Effector memory CD8-positive, alpha-beta T cell (primary cell): ENCODE data around the gene PLEKHG3.

Experiments
- ATAC-seq: fragments of 150-1000 bp; cut with Tn5 transposase; replicated peaks from 2 replicates; pipeline ENCODE4 v1.10.0; 2021; ENCODE audit warnings: mild to moderate bottlenecking, moderate library complexity
- DNase-seq, 3 experiments: peaks; one replicate each; pipeline ENCODE4 v3.0.0; 2021
- H3K27ac Mint-ChIP-seq, 2 donors: one replicate each; pipeline ENCODE4 v1.8.0; 2022; ENCODE audit warnings: mild to moderate bottlenecking in 2 of 2, mixed read lengths in 2 of 2, moderate library complexity in 2 of 2
- H3K27me3 Mint-ChIP-seq, 2 donors: one replicate each; pipeline ENCODE4 v1.8.0; 2022; ENCODE audit warnings: mixed read lengths in 2 of 2
- H3K36me3 Mint-ChIP-seq: one replicate; pipeline ENCODE4 v1.8.0; 2022; ENCODE audit warnings: mild to moderate bottlenecking, moderate library complexity, mixed read lengths; ENCODE audit not compliant: insufficient read depth
- H3K4me1 Mint-ChIP-seq, 2 donors: one replicate each; pipeline ENCODE4 v1.8.0; 2022; ENCODE audit warnings: low read depth in 2 of 2, mixed read lengths in 2 of 2
- H3K4me3 Mint-ChIP-seq, 2 donors: one replicate each; pipeline ENCODE4 v1.8.0; 2022; ENCODE audit warnings: mild to moderate bottlenecking in 2 of 2, mixed read lengths in 2 of 2, moderate library complexity in 2 of 2
- H3K9me3 Mint-ChIP-seq, 2 donors: one replicate each; pipeline ENCODE4 v1.8.0; 2022; ENCODE audit warnings: mixed read lengths in 2 of 2

The PLEKHG3 gene

GRCh38 chr14:64705381-64706118, 1.3 kb downstream of the PLEKHG3 start:
- H3K27ac Mint-ChIP-seq, result peak overlapping the region; percentile 55 to 91
- DNase-seq (no peak), ATAC-seq (peak; percentile 42)
- peaks cover 56 to 57% of the 10 kb centered on the region in 2 donors for H3K4me1 Mint-ChIP-seq
- H3K36me3 Mint-ChIP-seq, result peaks cover 8% of the 10 kb centered on the region
- no peaks in the 10 kb centered on the region for H3K9me3 Mint-ChIP-seq
- H3K27me3 Mint-ChIP-seq, result peaks cover 17 to 25% of the 10 kb centered on the region in 2 donors
- peak overlapping the region; percentile 79 to 85 for H3K4me3 Mint-ChIP-seq

- Mint-ChIP-seq H3K9me3 (no peaks in the 10 kb centered on the region), H3K36me3 (peaks cover 8% of the 10 kb centered on the region), H3K27ac (peak overlapping the region; percentile 55 to 91), H3K4me1 (peaks cover 57 to 60% of the 10 kb centered on the region in 2 donors), H3K4me3 (peak overlapping the region; percentile 79 to 85), H3K27me3 (peaks cover 17 to 25% of the 10 kb centered on the region in 2 donors)
- no peak for ATAC-seq
- no peak for DNase-seq
Measured at GRCh38 chr14:64706119-64706592, 1.9 kb downstream of the PLEKHG3 start.

GRCh38 chr14:64706593-64707193, 2.5 kb downstream of the PLEKHG3 start:
- peak overlapping the region; percentile 79 to 85 for H3K4me3 Mint-ChIP-seq
- no peak for ATAC-seq
- H3K9me3 Mint-ChIP-seq, result no peaks in the 10 kb centered on the region
- peaks cover 17 to 25% of the 10 kb centered on the region in 2 donors for H3K27me3 Mint-ChIP-seq
- H3K4me1 Mint-ChIP-seq, result peaks cover 60% of the 10 kb centered on the region in 2 donors
- peak overlapping the region; percentile 26 to 90 for H3K27ac Mint-ChIP-seq
- peaks cover 13% of the 10 kb centered on the region for H3K36me3 Mint-ChIP-seq
- no peak for DNase-seq

GRCh38 chr14:64707661-64708060, 3.4 kb downstream of the PLEKHG3 start:
- ATAC-seq (peak; percentile 46), DNase-seq (no peak)
- H3K4me1 Mint-ChIP-seq, result peaks cover 59 to 62% of the 10 kb centered on the region in 2 donors
- peak overlapping the region; percentile 50 to 85 for H3K4me3 Mint-ChIP-seq
- H3K9me3 Mint-ChIP-seq, result peaks cover 0 to 3% of the 10 kb centered on the region in 2 donors
- peaks cover 15% of the 10 kb centered on the region for H3K36me3 Mint-ChIP-seq
- peak overlapping the region; percentile 90 to 95 for H3K27ac Mint-ChIP-seq
- H3K27me3 Mint-ChIP-seq, result peaks cover 13 to 22% of the 10 kb centered on the region in 2 donors

- Mint-ChIP-seq H3K27me3 (peaks cover 6 to 19% of the 10 kb centered on the region in 2 donors), H3K27ac (peak overlapping the region; percentile 90 to 95), H3K4me3 (peak overlapping the region; percentile 50 to 85), H3K36me3 (peaks cover 17% of the 10 kb centered on the region), H3K9me3 (peaks cover 1 to 10% of the 10 kb centered on the region in 2 donors), H3K4me1 (peaks cover 59 to 62% of the 10 kb centered on the region in 2 donors)
- ATAC-seq (peak; percentile 56), DNase-seq (peak in 2 of 3 experiments; percentile 25 to 27)
Measured at GRCh38 chr14:64708148-64709004, 4.2 kb downstream of the PLEKHG3 start.

- Mint-ChIP-seq H3K36me3 (peaks cover 17% of the 10 kb centered on the region), H3K9me3 (peaks cover 1 to 11% of the 10 kb centered on the region in 2 donors), H3K4me1 (peaks cover 58 to 59% of the 10 kb centered on the region in 2 donors), H3K27me3 (peaks cover 0 to 14% of the 10 kb centered on the region in 2 donors), H3K4me3 (peak overlapping the region; percentile 50 to 85), H3K27ac (peak overlapping the region; percentile 90 to 95)
- DNase-seq, result no peak
- no peak for ATAC-seq
Measured at GRCh38 chr14:64709126-64709525, 4.9 kb downstream of the PLEKHG3 start.

- peaks cover 9% of the 10 kb centered on the region for H3K36me3 Mint-ChIP-seq
- no peak for ATAC-seq
- H3K4me3 Mint-ChIP-seq, result no peak overlapping the region
- no peak for DNase-seq
- peaks cover 0 to 5% of the 10 kb centered on the region in 2 donors for H3K27me3 Mint-ChIP-seq
- H3K9me3 Mint-ChIP-seq, result peaks cover 1 to 11% of the 10 kb centered on the region in 2 donors
- peaks cover 66 to 68% of the 10 kb centered on the region in 2 donors for H3K4me1 Mint-ChIP-seq
- H3K27ac Mint-ChIP-seq, result peak overlapping the region; percentile 59 to 95
Measured at GRCh38 chr14:64711039-64711438, 6.8 kb downstream of the PLEKHG3 start.

- DNase-seq (no peak), ATAC-seq (no peak)
- Mint-ChIP-seq H3K4me3 (peak overlapping the region; percentile 16 to 60), H3K27me3 (peaks cover 0 to 5% of the 10 kb centered on the region in 2 donors), H3K4me1 (peaks cover 70% of the 10 kb centered on the region in 2 donors), H3K36me3 (peaks cover 12% of the 10 kb centered on the region), H3K27ac (peak overlapping the region; percentile 92 to 95), H3K9me3 (peaks cover 1 to 11% of the 10 kb centered on the region in 2 donors)
Measured at GRCh38 chr14:64713677-64714076, 9.5 kb downstream of the PLEKHG3 start.

GRCh38 chr14:64714432-64715025, 10.3 kb downstream of the PLEKHG3 start:
- Mint-ChIP-seq H3K9me3 (peaks cover 1 to 11% of the 10 kb centered on the region in 2 donors), H3K4me3 (peak overlapping the region; percentile 16 to 60), H3K27ac (peak overlapping the region in 1 of 2 donors; percentile 92), H3K27me3 (peaks cover 0 to 5% of the 10 kb centered on the region in 2 donors), H3K4me1 (peaks cover 65 to 66% of the 10 kb centered on the region in 2 donors), H3K36me3 (peaks cover 15% of the 10 kb centered on the region)
- DNase-seq, result no peak
- ATAC-seq, result peak; percentile 62

GRCh38 chr14:64715146-64715627, 11.0 kb downstream of the PLEKHG3 start:
- Mint-ChIP-seq H3K4me3 (peak overlapping the region in 1 of 2 donors; percentile 60), H3K27me3 (peaks cover 0 to 5% of the 10 kb centered on the region in 2 donors), H3K4me1 (peaks cover 67 to 71% of the 10 kb centered on the region in 2 donors), H3K27ac (peak overlapping the region; percentile 47 to 92), H3K9me3 (peaks cover 1 to 11% of the 10 kb centered on the region in 2 donors), H3K36me3 (peaks cover 15% of the 10 kb centered on the region)
- no peak for ATAC-seq
- DNase-seq, result no peak

- peaks cover 1 to 11% of the 10 kb centered on the region in 2 donors for H3K9me3 Mint-ChIP-seq
- H3K27ac Mint-ChIP-seq, result peak overlapping the region; percentile 47 to 92
- H3K27me3 Mint-ChIP-seq, result peaks cover 0 to 5% of the 10 kb centered on the region in 2 donors
- peaks cover 66 to 72% of the 10 kb centered on the region in 2 donors for H3K4me1 Mint-ChIP-seq
- H3K36me3 Mint-ChIP-seq, result peaks cover 15% of the 10 kb centered on the region
- DNase-seq, result no peak
- ATAC-seq, result peak; percentile 34
- H3K4me3 Mint-ChIP-seq, result peak overlapping the region; percentile 33 to 60
Measured at GRCh38 chr14:64715628-64716412, 11.6 kb downstream of the PLEKHG3 start.

- H3K4me3 Mint-ChIP-seq, result peak overlapping the region; percentile 63 to 73
- peaks cover 80 to 81% of the 10 kb centered on the region in 2 donors for H3K4me1 Mint-ChIP-seq
- DNase-seq (no peak), ATAC-seq (no peak)
- peaks cover 1 to 6% of the 10 kb centered on the region in 2 donors for H3K9me3 Mint-ChIP-seq
- peak overlapping the region; percentile 92 to 94 for H3K27ac Mint-ChIP-seq
- H3K36me3 Mint-ChIP-seq, result peaks cover 6% of the 10 kb centered on the region
- H3K27me3 Mint-ChIP-seq, result peaks cover 0 to 5% of the 10 kb centered on the region in 2 donors
Measured at GRCh38 chr14:64717870-64718269, 13.6 kb downstream of the PLEKHG3 start.
